Effector memory CD4-positive, alpha-beta T cell (primary cell): ENCODE results near the gene RIPK3.

ENCODE experiments used
- DNase-seq, 3 donors: peaks; one replicate each; pipeline ENCODE4 v3.0.0-alpha.2; 2020
- H3K27ac ChIP-seq: 2 replicates; pipeline ENCODE4 v1.7.0; 2013; ENCODE audit warnings: mild to moderate bottlenecking, low read length, moderate library complexity; ENCODE audit not compliant: insufficient read depth, poor library complexity, severe bottlenecking
- H3K27me3 ChIP-seq: replicated peaks from 2 replicates; pipeline ENCODE4 v1.7.0; 2013; ENCODE audit warnings: mild to moderate bottlenecking, low read length; ENCODE audit not compliant: insufficient read depth, control insufficient read depth, poor library complexity, severe bottlenecking
- H3K36me3 ChIP-seq: 2 replicates; pipeline ENCODE4 v1.7.0; 2013; ENCODE audit warnings: mild to moderate bottlenecking, low read length, moderate library complexity; ENCODE audit not compliant: control insufficient read depth, insufficient read depth
- H3K4me1 ChIP-seq: 2 replicates; pipeline ENCODE4 v1.7.0; 2013; ENCODE audit warnings: low read length, mild to moderate bottlenecking; ENCODE audit not compliant: control insufficient read depth, insufficient read depth, poor library complexity, severe bottlenecking
- H3K4me3 ChIP-seq: 2 replicates; pipeline ENCODE4 v1.7.0; 2013; ENCODE audit warnings: low read length, low read depth, mild to moderate bottlenecking; ENCODE audit not compliant: insufficient read depth, poor library complexity, severe bottlenecking
- H3K9me3 ChIP-seq: 2 replicates; pipeline ENCODE4 v1.7.0; 2013; ENCODE audit warnings: mild to moderate bottlenecking, low read length, moderate library complexity; ENCODE audit not compliant: control insufficient read depth

RIPK3 gene

GRCh38 chr14:24348186-24348585, 8.4 kb upstream of the RIPK3 start:
- Histone ChIP-seq H3K4me3 (no peak overlapping the region), H3K27ac (no peak overlapping the region), H3K36me3 (no peaks in the 10 kb centered on the region), H3K9me3 (no peaks in the 10 kb centered on the region), H3K4me1 (no peaks in the 10 kb centered on the region), H3K27me3 (peaks cover 4% of the 10 kb centered on the region)
- no peak for DNase-seq

- DNase-seq = no peak
- no peaks in the 10 kb centered on the region for H3K36me3 ChIP-seq
- H3K9me3 ChIP-seq = no peaks in the 10 kb centered on the region
- no peaks in the 10 kb centered on the region for H3K4me1 ChIP-seq
- H3K27ac ChIP-seq = no peak overlapping the region
- H3K4me3 ChIP-seq = no peak overlapping the region
- H3K27me3 ChIP-seq = peaks cover 4% of the 10 kb centered on the region
Measured at GRCh38 chr14:24347134-24347533, 7.3 kb upstream of the RIPK3 start.

- DNase-seq = no peak
- Histone ChIP-seq H3K27me3 (no peaks in the 10 kb centered on the region), H3K9me3 (no peaks in the 10 kb centered on the region), H3K36me3 (no peaks in the 10 kb centered on the region), H3K27ac (no peak overlapping the region), H3K4me1 (peaks cover 7% of the 10 kb centered on the region), H3K4me3 (no peak overlapping the region)
Measured at GRCh38 chr14:24343795-24344660, 4.2 kb upstream of the RIPK3 start.

GRCh38 chr14:24342889-24343288, 3.1 kb upstream of the RIPK3 start:
- no peaks in the 10 kb centered on the region for H3K27me3 ChIP-seq
- H3K27ac ChIP-seq = no peak overlapping the region
- peaks cover 3% of the 10 kb centered on the region for H3K36me3 ChIP-seq
- H3K4me3 ChIP-seq = no peak overlapping the region
- peaks cover 12% of the 10 kb centered on the region for H3K4me1 ChIP-seq
- no peak for DNase-seq
- H3K9me3 ChIP-seq = no peaks in the 10 kb centered on the region

- DNase-seq = no peak
- no peak overlapping the region for H3K27ac ChIP-seq
- H3K9me3 ChIP-seq = no peaks in the 10 kb centered on the region
- H3K4me3 ChIP-seq = no peak overlapping the region
- H3K4me1 ChIP-seq = peaks cover 12% of the 10 kb centered on the region
- H3K27me3 ChIP-seq = no peaks in the 10 kb centered on the region
- H3K36me3 ChIP-seq = peaks cover 11% of the 10 kb centered on the region
Measured at GRCh38 chr14:24340606-24341005, 815 bp upstream of the RIPK3 start.

- DNase-seq = no peak
- peaks cover 11% of the 10 kb centered on the region for H3K36me3 ChIP-seq
- peak overlapping the region; percentile 76 for H3K4me3 ChIP-seq
- peaks cover 25% of the 10 kb centered on the region for H3K4me1 ChIP-seq
- no peak overlapping the region for H3K27ac ChIP-seq
- H3K9me3 ChIP-seq = no peaks in the 10 kb centered on the region
- peaks cover 8% of the 10 kb centered on the region for H3K27me3 ChIP-seq
Measured at GRCh38 chr14:24338843-24339242, 948 bp downstream of the RIPK3 start.

- no peak overlapping the region for H3K27ac ChIP-seq
- H3K4me3 ChIP-seq = no peak overlapping the region
- peaks cover 32% of the 10 kb centered on the region for H3K4me1 ChIP-seq
- H3K27me3 ChIP-seq = peaks cover 8% of the 10 kb centered on the region
- peaks cover 11% of the 10 kb centered on the region for H3K36me3 ChIP-seq
- H3K9me3 ChIP-seq = no peaks in the 10 kb centered on the region
- no peak for DNase-seq
Measured at GRCh38 chr14:24337824-24338175, 2.0 kb downstream of the RIPK3 start.

GRCh38 chr14:24337144-24337823, 2.5 kb downstream of the RIPK3 start:
- no peak overlapping the region for H3K27ac ChIP-seq
- peaks cover 11% of the 10 kb centered on the region for H3K36me3 ChIP-seq
- peaks cover 8% of the 10 kb centered on the region for H3K27me3 ChIP-seq
- H3K4me3 ChIP-seq = no peak overlapping the region
- H3K9me3 ChIP-seq = no peaks in the 10 kb centered on the region
- H3K4me1 ChIP-seq = peaks cover 37% of the 10 kb centered on the region
- DNase-seq = no peak

GRCh38 chr14:24335461-24336171, 4.2 kb downstream of the RIPK3 start:
- no peaks in the 10 kb centered on the region for H3K9me3 ChIP-seq
- no peak overlapping the region for H3K4me3 ChIP-seq
- peaks cover 11% of the 10 kb centered on the region for H3K36me3 ChIP-seq
- H3K4me1 ChIP-seq = peaks cover 45% of the 10 kb centered on the region
- H3K27me3 ChIP-seq = peaks cover 8% of the 10 kb centered on the region
- no peak for DNase-seq
- H3K27ac ChIP-seq = no peak overlapping the region
